GM12878 (cell line): ENCODE measurements around the gene B4GALT7.

Source experiments
- CHD1 ChIP-seq: IDR thresholded peaks from 2 replicates; pipeline ENCODE4 v1.6.1; 2012; ENCODE audit warnings: low read depth, low read length, improper control_type of control experiment
- EP300 ChIP-seq, 2 experiments: fragments of 150-350 bp in 1 of 2; IDR thresholded peaks; 2 replicates each; pipeline ENCODE4 v1.6.1; 2011 to 2012; ENCODE audit warnings: low read depth in 2 of 2, low read length in 2 of 2, borderline replicate concordance in 1 of 2, improper control_type of control experiment in 1 of 2, inconsistent platforms in 1 of 2; ENCODE audit not compliant: control insufficient read depth in 1 of 2
- EZH2 ChIP-seq: IDR thresholded peaks from 2 replicates; pipeline ENCODE4 v1.6.1; 2012; ENCODE audit warnings: low read depth, mild to moderate bottlenecking, control low read depth, inconsistent platforms, low read length, borderline replicate concordance; ENCODE audit not compliant: control insufficient read depth
- GABPA ChIP-seq: IDR thresholded peaks from 2 replicates; pipeline ENCODE4 v1.6.1; 2014; ENCODE audit warnings: antibody characterized with exemption, low read depth, mild to moderate bottlenecking, inconsistent platforms
- IRF5 ChIP-seq: fragments of 450-650 bp; IDR thresholded peaks from 2 replicates; pipeline ENCODE4 v1.6.1; 2017; ENCODE audit warnings: borderline replicate concordance
- NFXL1 ChIP-seq: fragments of 450-650 bp; IDR thresholded peaks from 2 replicates; pipeline ENCODE4 v1.6.1; 2017; ENCODE audit warnings: antibody characterized with exemption, mild to moderate bottlenecking, borderline replicate concordance
- NR2C2 ChIP-seq: IDR thresholded peaks from 2 replicates; pipeline ENCODE4 v1.6.1; 2011; ENCODE audit warnings: borderline replicate concordance, low read depth; ENCODE audit not compliant: control insufficient read depth, insufficient read length
- PBX3 ChIP-seq: IDR thresholded peaks from 2 replicates; pipeline ENCODE4 v1.6.1; 2011; ENCODE audit warnings: mild to moderate bottlenecking, low read depth, low read length, moderate library complexity; ENCODE audit not compliant: insufficient replicate concordance
- POLR2A ChIP-seq: IDR thresholded peaks from 2 replicates; pipeline ENCODE4 v1.6.1; 2011; ENCODE audit warnings: low read depth, mild to moderate bottlenecking, low read length
- POLR2AphosphoS2 ChIP-seq: IDR thresholded peaks from 2 replicates; pipeline ENCODE4 v1.6.1; 2011; ENCODE audit warnings: low read depth, mild to moderate bottlenecking, low read length, improper control_type of control experiment, moderate library complexity
- RAD21 ChIP-seq: IDR thresholded peaks from 2 replicates; pipeline ENCODE4 v1.6.1; 2011; ENCODE audit warnings: mild to moderate bottlenecking, low read depth, low read length, moderate library complexity; ENCODE audit not compliant: insufficient read depth
- TCF7 ChIP-seq: IDR thresholded peaks from 2 replicates; pipeline ENCODE4 v1.6.1; 2014; ENCODE audit warnings: antibody characterized with exemption, borderline replicate concordance
- TF ChIP-seq, protein P1 (sequence below), 3 experiments: IDR thresholded peaks in 2 of 3; conservative IDR thresholded peaks in 1 of 3; 2 replicates each; pipeline ENCODE4 v1.5.1; 2011; ENCODE audit warnings: low read depth in 3 of 3, low read length in 3 of 3, mild to moderate bottlenecking in 3 of 3, control low read depth in 2 of 3, moderate library complexity in 2 of 3, inconsistent platforms in 1 of 3, mixed read lengths in 1 of 3; ENCODE audit not compliant: control insufficient read depth in 2 of 3, insufficient read depth in 1 of 3; ENCODE audit errors: extremely low read depth in 1 of 3

- TF ChIP-seq NR2C2 (no peak), NFXL1 (no peak), RAD21 (no peak), EZH2 (no peak), IRF5 (no peak), GABPA (no peak), PBX3 (no peak), TCF7 (no peak), EP300 (IDR thresholded peaks at IDR 0.05; ENCODE audit: borderline replicate concordance in 1 of 2, control insufficient read depth in 1 of 2, low read depth in 2 of 2, low read length in 2 of 2) (no peak), POLR2AphosphoS2 (no peak), POLR2A (no peak), CHD1 (no peak)
- TF ChIP-seq, protein P1, sequence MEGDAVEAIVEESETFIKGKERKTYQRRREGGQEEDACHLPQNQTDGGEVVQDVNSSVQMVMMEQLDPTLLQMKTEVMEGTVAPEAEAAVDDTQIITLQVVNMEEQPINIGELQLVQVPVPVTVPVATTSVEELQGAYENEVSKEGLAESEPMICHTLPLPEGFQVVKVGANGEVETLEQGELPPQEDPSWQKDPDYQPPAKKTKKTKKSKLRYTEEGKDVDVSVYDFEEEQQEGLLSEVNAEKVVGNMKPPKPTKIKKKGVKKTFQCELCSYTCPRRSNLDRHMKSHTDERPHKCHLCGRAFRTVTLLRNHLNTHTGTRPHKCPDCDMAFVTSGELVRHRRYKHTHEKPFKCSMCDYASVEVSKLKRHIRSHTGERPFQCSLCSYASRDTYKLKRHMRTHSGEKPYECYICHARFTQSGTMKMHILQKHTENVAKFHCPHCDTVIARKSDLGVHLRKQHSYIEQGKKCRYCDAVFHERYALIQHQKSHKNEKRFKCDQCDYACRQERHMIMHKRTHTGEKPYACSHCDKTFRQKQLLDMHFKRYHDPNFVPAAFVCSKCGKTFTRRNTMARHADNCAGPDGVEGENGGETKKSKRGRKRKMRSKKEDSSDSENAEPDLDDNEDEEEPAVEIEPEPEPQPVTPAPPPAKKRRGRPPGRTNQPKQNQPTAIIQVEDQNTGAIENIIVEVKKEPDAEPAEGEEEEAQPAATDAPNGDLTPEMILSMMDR (IDR thresholded peaks at IDR 0.05 in 2 of 3, conservative IDR thresholded peaks at IDR 0.05 in 1 of 3; ENCODE audit: control insufficient read depth in 2 of 3, extremely low read depth in 1 of 3, insufficient read depth in 1 of 3, low read depth in 3 of 3, low read length in 3 of 3) = no peak
These were observed 42.1 kb upstream of the B4GALT7 start for GRCh38 chr5:177557796-177558195.
